ENCODE data around the gene AKR1C1.
"Not testable (repeated sequence)": the region's sequence is repeated elsewhere in the genome, so short reads cannot be mapped to it uniquely, and the experiment has no call there.

Gene AKR1C1

GRCh38 chr10:4947635-4948596, 15.3 kb upstream of the AKR1C1 start:
- DNase-seq (ENCODE audit: low read depth): no peak

DNA sequence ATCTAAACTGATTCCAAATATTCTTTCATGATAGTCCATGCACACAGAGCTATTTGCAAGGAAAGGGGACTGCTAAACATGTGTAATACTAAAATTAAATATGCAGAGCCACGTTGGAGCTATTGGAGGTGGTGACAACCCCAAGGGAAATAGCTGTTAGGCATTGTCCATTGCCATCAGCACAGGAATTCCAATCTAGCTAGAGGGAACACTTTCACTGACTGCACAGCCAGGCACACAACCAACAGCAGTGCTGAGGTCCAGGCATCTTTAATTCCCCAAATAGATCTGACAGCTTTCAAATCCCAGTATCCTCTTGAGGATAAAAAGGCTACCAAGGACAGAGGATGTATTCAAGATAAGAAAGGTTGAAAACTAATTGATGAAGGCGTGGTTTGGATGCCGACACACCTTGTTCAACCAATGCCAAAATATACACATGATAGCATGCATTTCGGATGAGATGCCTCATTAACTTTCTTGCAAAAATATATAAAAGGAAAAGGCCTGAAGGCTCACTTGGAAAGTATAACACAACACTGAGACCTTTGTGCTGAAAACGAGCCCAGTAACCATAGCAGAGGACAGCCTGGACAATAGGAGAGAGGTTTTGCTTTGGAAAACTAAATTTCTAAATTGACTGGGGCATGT, 11.6 kb upstream of the AKR1C1 start:
- not testable (repeated sequence) for DNase-seq (ENCODE audit: low read depth)

- DNase-seq (ENCODE audit: low read depth): no peak
Observed at GRCh38 chr10:4953405-4953804, 9.8 kb upstream of the AKR1C1 start.

DNA sequence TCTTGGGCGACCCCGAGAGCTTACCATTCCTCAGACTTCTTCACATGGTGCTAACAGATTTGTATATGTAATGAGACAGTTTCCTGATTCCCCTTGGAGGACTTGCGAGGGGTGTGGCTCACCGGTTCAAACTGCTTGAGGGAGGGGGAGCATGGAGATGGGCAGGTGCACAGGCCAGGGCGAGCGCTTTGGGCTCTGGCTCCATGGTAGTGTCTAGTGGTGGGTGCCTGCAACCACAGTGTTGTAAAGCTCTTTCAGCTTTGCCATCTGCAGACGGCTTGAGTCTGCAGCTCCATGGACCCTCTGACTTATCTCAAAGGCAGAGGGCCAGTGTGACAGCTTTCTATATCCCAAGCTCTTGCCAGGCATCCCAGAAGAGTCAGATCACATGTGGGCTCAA, 7.1 kb upstream of the AKR1C1 start:
- not testable (repeated sequence) for DNase-seq (ENCODE audit: low read depth)

GRCh38 chr10:4956955-4957645, 6.1 kb upstream of the AKR1C1 start:
- not testable (repeated sequence) for DNase-seq (ENCODE audit: low read depth)

DNA sequence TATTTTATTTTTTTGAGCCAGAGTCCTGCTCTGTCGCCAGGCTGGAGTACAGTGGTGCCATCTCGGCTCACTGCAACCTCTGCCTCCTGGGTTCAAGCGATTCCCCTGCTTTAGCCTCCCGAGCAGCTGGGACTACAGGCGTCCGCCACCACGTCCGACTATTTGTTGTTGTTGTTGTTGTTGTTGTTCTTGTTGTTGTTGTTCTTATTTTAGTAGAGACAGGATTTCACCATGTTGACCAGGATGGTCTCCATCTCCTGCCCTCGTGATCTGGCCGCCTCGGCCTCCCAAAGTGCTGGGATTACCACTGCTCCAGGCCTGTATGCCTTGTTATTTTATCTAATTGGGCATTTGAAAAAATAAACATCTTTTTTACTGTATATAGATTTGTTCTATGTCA, 1.7 kb upstream of the AKR1C1 start:
- not testable (repeated sequence) for DNase-seq (ENCODE audit: low read depth)

GRCh38 chr10:4962308-4962707, 907 bp upstream of the AKR1C1 start:
- DNase-seq (ENCODE audit: low read depth): not testable (repeated sequence)

- DNase-seq (ENCODE audit: low read depth): not testable (repeated sequence)
Observed at GRCh38 chr10:4963815-4964154, 570 bp downstream of the AKR1C1 start.

DNA sequence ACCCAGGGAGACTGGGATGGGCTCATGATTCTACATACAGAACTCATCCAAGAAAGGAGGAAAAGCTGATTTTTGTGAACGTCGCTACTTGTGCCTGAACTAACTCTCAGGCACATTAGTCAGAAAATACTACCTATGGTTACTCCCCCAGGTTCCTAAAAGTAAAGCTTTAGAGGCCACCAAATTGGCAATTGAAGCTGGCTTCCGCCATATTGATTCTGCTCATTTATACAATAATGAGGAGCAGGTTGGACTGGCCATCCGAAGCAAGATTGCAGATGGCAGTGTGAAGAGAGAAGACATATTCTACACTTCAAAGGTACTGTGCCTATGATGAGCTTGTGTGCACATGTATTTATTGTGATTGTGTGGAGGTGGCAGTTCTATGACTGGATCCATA, 2.5 kb downstream of the AKR1C1 start:
- not testable (repeated sequence) for DNase-seq (ENCODE audit: low read depth)

- DNase-seq (ENCODE audit: low read depth): not testable (repeated sequence)
Observed at GRCh38 chr10:4967189-4967588, 4.0 kb downstream of the AKR1C1 start.

DNA sequence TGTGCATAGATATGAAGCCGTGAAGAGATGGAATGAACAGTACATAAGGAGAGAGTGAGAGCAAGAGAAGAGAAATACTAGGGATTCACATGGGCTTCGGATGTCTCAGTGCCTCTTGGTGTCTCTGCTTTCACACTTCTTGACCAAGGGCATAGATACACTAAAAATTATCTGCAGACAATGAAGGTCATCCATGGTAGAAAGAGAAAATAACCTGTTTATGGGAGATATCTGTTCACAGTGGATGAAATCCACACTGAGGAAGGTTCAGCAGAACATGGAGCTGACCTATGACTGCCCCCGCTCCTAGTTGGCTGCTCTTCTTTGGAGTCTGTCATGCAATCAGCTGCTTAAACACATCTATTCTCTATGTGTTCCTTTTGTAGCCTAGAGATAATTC, 6.1 kb downstream of the AKR1C1 start:
- DNase-seq (ENCODE audit: low read depth): not testable (repeated sequence)

- DNase-seq (ENCODE audit: low read depth): not testable (repeated sequence)
Observed at GRCh38 chr10:4970362-4970761, 7.1 kb downstream of the AKR1C1 start.

- not testable (repeated sequence) for DNase-seq (ENCODE audit: low read depth)
Observed at GRCh38 chr10:4972369-4973142, 9.3 kb downstream of the AKR1C1 start.

DNA sequence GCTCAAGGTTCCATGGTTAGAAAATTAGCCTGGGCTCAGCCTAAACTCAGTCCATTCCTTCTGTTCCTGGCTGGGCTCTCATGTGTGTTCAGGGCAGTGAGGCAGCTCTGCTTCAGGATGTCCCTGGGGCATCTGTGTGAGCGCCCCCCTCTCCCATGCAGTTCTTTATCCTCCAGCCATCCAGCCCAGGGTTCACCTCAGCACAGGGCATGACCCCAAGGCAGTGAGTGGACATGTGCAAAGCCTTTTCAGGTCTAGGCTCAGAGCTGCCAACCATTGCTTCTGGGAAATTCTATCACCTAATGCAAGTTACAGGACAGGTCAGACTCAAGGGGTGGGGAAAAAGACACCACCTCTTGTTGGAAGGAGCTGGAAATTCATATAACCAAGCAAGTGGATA, 10.1 kb downstream of the AKR1C1 start:
- DNase-seq (ENCODE audit: low read depth): not testable (repeated sequence)

DNA sequence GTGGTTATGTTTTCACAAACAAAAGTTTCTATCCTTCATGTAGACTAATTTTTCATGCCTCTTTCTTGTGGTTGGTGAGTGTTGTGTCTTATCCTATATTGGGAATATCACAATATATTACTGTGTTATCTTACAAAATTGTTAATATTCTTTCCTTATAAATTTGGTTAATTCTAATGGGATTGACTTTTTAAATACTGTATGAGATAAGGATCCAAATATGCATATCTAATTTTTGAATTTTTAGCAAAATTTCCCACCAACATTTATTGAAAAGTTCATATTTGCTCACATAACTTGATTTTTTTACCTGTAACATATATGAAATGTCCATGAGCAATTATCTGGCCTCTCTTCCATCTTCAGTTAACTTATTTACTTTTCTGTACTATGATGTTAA, 11.2 kb downstream of the AKR1C1 start:
- not testable (repeated sequence) for DNase-seq (ENCODE audit: low read depth)

GRCh38 chr10:4977025-4977424, 13.8 kb downstream of the AKR1C1 start:
- DNase-seq (ENCODE audit: low read depth): no peak

DNA sequence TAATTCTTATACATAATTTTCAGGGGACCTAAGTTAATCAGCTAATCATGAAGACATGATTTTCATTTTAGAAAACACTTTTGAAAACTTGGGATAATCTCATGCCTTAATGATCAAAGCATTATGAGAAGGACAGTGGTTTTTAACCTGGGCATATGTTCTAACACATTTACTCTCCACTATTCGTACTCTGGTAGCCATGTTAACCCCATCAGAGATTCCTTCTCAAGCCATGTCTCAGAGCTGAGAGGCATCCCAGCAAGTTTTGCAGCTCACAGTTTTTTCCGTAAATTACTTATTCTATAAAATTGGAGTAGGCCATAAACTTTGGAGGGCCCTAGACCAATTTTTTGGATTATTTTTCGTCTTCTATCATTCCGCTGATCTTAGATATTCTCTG, 15.7 kb downstream of the AKR1C1 start:
- DNase-seq (ENCODE audit: low read depth): no peak

DNA sequence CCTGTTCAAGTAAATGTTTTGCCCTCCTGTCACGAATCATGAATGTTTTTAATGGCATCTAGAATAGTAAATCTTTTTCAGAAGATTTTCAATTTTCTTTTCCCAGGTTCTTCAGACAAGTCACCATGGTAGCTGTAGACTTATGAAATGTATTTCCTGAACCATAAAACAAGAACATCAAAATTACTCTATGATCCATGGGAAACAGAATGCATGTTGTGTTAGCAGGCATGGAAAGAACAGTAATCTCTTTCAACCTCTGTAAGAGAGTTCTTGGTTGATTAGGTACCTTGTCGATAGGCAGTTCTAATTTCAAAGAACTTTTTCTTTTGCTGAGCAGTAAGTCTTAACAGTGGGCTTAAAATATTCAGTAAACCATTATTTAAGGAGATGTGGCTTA, 17.6 kb downstream of the AKR1C1 start:
- no peak for DNase-seq (ENCODE audit: low read depth)

GRCh38 chr10:4981722-4982471, 18.7 kb downstream of the AKR1C1 start:
- DNase-seq (ENCODE audit: low read depth): no peak

- DNase-seq (ENCODE audit: low read depth): no peak
Observed at GRCh38 chr10:4982764-4983226, 19.6 kb downstream of the AKR1C1 start.

DNA sequence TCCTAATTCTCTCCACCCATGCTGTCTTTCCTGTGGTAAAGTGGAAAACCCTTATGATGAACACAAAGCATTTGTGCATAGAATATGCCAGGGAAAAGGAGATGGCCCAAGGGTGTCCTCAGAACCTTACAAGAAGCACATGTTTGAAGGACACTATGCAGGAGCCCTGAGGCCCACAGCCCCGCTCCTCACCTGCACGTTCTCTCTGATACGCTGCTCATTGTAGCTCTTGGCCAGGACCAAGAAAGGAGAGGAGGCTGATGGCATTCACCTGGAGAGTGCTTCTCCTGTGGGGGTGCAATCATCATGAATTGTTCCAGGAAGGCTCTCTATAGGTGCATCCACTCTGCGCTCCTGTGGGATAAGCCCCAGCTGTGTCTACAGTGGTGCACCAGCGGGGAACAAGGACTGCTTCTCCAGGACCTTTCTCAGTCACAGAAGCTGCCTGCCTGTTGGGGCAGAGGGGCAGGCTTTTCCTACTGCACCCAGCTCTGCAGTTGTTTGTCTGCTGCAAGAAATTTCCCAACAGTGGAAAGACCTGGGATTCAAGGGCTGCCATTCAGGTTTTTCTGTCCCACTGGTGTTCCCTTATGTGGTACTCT, 20.5 kb downstream of the AKR1C1 start:
- no peak for DNase-seq (ENCODE audit: low read depth)
